Mesenteric fat pad (tissue), 1 donor: Measurements from ENCODE around the gene HMX2. TPM values are rescaled to one million over a fixed set of nuclear protein-coding genes. Genes with fewer than 3 reads are reported as not detected.

Source experiments
- DNase-seq: peaks from one replicate; pipeline ENCODE4 v3.0.0-alpha.2; 2020; ENCODE audit warnings: low spot score
- total RNA-seq: library from RNA; stranded (reverse); fragmentation: NEBNext Ultra II Directional; extraction: Animal tissue kit (Norgen Biotek cat#: 25700); gene quantifications from one replicate; pipeline ENCODE4 v1.2.1, GENCODE V29; 2021
- donor health status: DM: yes; HTN: yes; CAD: no.

Gene HMX2
- total RNA-seq, 1 donor from 2014 or later, result not detected

DNA sequence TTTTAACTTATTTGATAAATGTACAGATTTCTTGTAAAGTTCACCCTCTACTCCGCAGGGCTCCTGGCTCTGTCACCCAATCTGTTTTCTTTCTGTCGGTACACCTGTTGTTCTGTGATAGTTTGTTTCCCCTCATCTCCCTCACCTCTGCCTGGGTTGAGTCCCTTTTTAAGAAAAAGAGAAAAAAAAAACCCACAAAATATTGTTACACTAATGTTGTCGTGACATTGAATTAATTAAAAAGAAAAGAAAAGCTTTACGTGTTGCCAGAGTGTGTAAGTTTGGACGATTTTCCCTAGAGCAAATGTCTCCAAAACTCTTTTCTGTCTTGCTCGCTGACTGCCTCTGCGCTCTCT, 8.8 kb upstream of the HMX2 start:
- no peak for DNase-seq

DNA sequence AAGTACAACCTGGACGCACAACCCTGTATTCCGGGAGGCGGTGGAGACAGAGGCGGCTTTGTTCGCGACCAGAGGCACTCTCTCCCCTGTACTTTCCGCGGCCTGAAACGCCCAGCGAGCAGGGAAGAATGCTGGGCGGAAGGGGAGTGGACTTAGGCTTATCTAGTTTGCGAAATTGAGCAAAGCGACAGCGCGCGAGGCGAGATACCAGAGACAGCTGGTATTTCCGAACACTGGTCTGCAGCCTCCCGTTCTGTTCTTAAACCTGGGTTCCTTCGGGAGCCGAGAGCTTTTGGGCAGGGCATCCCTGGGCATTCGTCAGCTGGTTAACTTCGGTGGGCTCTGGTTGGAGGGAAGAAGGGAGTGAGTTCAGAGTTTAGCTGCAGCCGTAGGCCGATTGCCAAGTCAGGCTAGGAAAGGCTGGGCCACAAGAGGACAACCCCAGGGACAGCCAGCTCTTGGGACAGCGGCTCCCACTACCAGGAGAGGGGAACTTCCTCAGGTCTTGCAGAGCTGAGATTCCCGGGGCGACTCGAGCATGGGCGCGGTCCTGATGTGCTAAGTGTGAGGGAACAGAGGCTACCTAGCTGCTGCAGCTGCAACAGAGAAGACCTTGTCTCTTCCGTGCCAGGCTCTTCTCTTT, 8.3 kb upstream of the HMX2 start:
- DNase-seq, result no peak

DNA sequence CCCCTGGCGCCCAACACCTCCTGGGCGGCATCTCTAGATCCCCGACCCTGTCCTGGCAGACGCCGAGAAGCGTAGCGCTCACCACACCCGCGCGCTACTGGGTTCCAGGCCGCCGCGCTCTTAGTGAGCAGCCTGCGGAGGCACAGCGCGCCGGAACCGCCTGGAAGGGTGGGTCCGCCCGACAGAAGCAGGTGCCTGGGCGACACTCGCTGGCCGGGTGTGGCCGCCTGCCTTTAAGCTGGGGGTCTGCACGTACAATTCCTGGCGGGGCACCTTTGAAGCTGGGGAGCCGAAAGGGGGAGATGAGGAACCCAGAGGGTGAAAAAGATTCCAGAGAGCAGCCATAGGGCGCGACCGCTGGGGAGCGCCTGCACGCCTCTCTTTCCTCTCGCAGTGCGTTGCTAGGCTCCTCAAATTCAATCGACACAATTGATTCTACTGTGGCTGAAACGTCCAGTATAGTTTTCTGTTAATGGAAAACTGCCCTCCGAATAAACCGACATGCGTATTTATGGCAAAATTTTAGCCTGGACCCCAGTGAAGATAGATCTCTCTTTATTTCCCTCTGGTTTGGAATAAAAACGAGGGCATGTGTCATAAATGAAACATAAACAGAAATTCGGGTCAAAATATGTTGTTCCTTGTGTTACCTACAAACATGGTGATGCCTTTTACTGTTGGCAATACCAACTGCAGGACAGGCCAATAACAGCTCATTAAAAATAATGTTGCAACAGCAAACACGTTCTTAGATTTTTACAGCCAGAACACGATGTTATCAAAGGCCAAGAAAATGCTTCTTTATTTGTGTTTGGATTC, 7.6 kb upstream of the HMX2 start:
- DNase-seq, result no peak

DNA sequence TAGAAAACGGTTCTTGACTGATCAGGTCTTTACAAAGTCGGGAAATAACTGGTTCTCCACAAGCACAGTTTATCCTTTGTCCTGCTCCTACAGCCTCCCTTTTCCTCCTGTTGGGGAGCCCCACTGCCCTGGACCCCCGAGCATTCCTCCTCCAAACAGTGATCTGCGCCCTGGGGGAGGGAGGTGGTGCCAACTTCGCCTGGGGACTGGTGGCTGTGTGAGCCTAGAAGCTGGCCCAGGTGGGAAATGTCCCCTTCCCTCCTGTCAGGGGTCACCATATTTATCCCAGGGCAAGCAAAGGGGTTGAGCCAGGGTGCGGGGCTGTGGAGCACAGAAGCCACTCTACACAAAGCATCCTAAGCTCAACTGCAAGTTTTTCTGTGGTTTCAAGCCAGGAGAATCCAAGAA, 6.9 kb upstream of the HMX2 start:
- DNase-seq, result no peak

DNA sequence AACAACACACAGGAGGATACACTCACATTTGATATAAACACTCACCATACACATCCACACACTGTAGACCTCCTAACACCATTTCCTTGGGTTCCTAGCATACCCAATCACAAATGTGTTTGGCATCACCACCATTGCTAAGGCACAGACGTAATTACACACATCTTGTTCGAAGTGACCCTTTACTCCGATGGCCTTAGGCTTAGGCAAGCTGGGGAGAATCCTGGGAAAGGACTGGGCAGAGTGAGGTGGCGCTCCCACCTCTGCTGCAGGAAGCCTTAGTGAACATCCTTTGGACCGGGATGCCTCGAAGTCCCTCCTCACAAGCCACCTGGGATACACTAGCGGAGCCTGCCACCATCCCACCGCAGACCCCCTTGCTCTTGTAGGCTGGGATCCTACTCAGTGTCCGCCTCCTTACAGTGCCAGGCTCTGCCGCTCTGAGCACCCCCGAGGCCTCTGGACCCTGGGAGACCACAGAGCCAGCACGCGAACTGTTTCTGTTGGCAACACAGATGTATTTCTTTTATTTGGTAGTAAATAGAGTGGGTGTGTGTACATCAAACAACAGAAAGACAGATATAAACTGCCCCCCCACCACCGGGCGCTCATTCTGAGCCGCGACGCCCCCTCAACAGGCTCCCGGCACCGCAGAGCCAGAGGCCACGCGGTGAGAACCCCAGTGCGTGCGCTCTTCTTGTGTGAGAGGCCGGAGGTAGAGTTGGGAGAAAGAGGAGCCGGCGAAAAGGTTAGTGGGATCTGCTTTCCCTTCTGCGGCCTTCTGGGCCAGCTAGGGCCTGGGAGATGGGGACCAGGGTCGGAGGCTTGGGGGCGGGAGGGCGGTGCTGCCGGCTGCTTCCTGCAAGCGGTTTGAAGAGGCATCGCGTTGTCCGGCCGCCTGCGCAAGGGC, 5.9 kb upstream of the HMX2 start:
- no peak for DNase-seq

DNA sequence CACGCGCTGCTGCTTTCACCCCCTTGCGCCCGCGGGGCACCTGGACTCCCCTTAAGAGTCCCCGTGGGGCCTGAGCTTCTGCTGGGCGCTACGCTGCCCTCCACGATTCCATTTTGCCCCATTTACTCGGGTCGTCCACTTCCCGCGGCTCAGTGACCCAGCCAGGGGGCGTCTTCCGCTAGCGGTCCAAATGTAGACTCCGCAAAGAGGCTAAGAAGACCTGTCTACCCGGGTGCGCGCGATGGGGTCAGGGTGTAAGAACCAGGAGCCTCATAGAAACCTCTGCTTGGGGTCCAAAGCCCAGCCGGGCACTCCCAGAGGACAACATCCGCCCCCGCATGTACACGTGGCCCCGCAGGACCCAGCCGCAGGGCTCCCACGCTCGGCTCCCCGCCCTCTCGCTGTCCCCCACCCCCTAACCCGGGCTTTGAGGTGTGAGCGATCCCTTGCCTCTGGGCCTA, 5.2 kb upstream of the HMX2 start:
- DNase-seq, result no peak

DNA sequence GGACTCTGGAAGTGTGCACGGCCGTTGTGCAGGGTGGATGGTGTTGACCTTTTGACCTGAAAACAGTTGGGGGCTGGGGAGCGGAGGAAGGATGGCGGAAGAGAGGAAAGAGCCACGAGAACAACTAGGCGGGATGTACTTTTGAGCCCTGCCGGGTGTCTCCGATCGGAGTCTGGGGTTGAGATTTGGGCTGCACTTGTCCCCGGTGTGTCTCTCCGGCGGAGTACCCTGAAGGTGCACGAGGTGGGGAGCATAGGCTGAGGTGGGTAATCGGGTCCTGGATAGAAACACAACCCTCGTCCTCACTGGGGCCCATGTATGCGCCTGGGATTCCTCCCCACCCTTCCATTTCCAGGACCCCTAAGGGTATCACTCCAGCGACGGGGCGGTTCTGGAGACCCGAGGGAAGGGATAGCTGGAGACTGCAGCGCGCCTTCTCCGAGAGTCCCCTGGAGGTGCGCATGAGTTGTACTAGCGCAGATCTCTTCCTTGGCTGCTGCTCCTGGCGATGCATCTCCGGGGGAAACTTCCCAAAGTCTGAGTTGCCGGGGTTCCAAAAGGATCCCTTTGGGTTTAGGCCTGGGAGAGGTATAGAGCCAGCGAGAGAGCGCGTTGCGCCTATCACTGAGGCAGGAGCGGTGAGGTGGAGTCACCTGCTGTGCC, 4.6 kb upstream of the HMX2 start:
- no peak for DNase-seq

DNA sequence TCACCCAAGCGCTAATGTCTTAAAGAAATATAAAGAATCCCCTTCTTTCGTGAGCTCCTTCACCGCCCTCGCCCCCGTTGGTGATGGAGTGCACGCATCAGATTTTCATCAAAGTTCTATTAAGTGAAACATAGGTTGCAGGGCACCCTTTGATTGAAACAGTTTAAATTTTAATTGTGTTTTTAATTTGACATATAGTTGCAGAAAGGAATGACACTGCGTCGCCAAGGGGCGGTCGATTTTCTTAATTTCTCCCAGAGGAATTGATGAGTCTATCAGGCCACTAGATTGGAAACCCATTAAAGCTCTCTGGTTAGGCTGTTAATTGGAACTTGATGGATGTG, 4.1 kb upstream of the HMX2 start:
- no peak for DNase-seq

DNA sequence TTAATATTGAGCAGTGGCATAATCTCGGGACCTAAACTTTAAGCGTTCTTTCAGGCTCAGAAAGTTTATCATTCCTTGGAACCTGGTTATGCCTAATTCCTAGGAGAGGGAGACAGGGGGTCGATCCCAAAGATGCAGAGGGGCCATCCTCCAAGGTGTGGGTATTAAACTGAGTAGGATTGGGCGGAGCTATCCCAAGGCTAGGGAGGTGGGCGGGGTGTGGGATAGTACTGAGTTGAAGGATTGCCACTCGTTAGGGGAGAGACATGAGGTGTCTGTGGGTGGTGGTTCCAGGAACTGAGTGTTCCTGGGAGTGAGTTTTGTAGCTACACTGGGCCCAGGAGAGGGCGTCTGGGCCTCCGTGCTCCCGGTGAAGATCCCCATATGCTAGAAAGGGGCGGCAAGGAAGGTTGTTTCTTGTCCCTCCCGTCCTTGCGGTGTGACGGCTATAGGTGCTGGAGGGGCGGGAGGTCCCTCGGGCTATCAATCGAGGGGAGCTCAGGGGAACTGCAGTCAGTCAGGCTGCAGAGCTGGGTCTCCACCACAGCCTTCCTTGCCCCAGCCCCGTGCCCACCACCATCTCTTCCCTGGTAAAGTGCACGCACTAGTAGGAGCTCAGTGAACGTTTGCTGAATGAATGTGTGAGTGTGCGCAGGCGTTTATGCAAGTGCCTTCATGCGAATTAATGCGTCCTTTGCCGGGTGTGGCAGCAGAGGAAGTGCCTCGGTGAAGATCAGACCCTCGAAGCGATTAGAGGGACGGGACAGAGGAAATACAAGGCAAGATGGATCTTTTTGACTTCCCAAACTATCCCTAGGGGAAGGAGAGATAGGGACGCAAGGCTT, 3.0 kb upstream of the HMX2 start:
- no peak for DNase-seq

DNA sequence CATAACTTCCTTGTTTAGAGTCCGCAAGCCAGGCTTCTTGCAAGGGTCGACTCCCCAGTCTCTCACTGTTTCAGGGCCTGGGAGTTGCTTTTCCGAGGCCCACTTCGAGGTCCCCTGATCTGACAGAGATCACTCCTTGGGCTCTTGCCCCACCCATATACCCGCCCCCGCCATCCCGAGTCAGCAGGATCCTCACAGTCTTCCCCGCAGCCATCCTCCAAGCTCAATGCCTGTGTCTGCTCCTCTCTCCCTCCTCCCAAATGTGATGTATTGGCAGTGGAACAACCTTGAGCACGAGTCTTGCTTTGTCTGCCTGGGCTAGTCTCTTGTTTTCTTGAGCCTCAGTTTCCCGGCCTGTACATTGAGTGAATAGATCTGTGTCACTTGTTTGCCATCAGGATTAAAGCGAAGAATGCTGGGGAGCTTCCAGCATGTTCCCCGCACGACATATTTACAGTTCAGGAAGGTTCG, 2.4 kb upstream of the HMX2 start:
- DNase-seq, result no peak

DNA sequence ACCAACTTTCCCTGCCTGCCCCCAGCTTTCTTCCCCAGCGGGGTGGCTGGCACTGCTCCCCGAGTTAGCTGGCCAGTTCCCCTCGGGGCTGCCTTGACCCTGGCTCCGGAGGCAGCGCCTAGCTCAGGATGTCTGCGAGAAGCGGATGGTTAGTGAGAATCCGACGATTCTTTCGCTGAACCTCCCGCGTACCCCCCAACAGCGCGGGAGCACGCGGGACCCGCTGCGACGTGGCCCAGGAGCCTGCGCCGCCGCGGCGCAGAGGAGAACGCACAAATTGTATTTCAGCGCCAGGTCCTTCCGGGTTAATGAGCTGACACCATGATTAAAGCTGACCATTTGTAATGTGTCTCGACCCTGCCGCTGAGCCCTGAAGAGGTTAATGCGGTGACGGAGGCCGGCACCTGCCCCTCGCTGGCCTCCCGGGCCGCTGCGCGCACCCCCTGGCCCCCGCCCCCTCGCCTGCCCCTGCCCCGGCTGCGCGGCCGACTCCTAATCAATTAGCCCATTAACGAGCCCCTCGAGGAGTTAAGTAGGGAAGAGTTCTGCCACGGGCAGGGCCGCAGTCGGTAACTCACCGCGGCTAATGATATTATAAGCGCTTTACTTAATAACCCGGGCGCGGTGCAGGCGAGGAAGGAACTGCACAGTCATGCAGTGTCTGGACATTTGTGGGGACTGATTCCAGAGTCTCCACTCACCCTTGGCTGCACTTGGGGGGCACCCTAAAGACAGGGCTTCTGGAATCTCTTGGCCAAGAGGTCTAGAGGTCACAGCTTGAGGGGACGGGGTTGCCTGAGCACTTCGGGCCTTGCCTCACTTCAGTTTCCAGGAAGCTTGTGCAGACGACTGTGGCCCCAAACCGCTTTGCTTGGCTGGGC, 1.7 kb upstream of the HMX2 start:
- no peak for DNase-seq

DNA sequence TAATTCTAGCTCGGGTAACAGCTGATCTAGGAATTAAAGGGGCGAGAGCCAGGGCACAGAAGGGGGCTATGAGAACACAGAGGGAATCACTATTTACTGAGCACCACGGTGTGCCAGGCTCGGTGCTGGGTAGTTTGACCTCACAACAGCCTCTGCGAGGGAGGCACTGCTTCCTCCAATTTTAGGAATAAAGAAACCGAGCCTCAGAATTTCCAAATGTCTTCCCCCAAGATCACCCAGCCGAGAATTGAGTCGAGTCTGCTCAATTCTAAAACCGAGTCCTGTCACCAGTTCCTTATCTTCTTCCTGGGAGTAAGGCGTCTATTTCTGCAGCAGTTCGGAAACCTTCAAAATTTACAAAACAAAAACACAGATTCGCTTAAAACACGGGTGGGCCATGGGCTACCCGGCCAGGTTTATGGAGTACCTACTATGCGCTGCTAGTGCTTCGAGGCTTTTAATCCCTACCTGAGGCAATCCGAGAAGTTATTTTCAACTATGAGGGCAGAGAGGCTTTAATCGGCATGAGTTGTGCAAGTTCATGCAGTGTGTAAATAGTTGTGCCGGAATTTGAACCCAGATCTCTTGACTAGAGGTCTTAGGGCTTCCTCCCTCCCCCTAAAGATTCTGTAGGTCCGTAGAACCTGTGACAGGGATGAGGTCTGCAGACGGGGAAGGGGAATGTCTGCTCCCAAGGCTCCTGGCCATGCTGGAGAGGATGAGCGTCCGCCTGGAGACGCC, 872 bp upstream of the HMX2 start:
- no peak for DNase-seq

DNA sequence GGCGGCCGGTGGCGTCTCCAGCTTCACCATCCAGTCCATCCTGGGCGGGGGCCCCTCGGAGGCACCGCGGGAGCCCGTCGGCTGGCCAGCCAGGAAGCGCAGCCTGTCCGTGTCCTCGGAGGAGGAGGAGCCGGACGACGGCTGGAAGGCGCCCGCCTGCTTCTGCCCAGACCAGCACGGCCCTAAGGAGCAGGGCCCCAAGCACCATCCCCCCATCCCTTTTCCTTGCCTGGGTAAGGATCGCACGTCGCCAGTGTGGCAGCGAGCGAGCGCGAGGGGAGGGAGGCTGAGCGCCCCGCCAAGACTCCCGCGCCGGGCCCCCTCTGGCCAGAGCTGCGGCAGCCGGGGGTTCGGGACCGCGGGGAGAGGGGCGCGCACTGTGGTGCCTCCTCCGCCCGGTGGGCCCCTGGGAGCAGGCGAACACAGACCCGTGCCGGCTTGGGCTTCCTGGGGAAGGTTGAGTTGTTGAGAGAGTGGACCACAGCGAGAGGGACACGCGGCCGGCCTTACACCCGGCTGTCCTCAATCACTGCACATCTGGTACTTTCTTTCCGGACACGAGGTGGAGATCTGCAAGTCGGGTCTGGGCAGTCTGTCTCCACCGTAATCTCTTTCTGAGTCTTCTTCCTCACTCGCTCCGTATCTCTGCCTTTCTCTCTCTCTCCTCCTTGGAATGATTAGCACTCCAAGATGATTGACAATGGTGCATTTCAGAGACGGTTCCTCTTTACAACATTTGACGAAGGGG, 652 bp downstream of the HMX2 start:
- no peak for DNase-seq

DNA sequence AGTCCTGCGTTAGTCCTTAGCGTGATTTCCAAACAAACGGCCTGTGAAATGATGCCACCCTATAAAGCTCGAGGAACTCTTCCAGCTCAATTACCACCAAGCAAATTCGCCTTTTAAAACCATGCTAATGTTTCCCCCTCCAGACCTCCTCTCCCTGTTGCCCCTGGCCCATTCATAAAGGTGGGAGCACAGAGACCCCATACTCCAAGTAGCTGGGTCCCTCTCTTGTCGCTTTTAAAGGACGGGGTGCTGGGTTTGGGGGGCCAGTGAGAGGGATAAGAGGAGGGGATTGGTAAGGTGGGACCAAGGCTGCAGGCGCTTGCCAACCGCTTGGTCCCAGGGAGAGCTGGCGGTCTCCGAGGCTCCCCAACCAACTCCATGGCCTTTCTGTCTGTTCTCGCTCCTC, 1.2 kb downstream of the HMX2 start:
- DNase-seq, result no peak

DNA sequence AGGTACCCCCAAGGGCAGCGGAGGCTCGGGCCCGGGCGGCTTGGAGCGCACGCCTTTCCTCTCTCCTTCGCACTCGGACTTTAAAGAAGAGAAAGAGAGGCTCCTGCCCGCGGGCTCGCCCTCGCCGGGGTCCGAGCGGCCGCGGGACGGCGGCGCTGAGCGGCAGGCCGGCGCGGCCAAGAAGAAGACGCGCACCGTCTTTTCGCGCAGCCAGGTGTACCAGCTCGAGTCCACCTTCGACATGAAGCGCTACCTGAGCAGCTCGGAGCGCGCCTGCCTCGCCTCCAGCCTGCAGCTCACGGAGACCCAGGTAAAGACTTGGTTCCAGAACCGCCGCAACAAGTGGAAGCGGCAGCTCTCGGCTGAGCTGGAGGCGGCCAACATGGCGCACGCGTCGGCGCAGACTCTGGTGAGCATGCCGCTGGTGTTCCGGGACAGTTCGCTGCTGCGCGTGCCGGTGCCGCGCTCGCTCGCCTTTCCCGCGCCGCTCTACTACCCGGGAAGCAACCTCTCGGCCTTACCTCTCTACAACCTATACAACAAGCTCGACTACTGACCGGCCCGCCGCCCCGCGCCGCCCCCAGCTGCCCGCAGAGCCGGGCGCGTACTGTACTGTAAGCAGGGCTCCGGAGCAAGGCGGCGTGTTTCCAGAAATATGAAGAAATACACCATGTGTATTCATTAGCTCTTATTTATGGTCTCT, 1.8 kb downstream of the HMX2 start:
- DNase-seq, result no peak

DNA sequence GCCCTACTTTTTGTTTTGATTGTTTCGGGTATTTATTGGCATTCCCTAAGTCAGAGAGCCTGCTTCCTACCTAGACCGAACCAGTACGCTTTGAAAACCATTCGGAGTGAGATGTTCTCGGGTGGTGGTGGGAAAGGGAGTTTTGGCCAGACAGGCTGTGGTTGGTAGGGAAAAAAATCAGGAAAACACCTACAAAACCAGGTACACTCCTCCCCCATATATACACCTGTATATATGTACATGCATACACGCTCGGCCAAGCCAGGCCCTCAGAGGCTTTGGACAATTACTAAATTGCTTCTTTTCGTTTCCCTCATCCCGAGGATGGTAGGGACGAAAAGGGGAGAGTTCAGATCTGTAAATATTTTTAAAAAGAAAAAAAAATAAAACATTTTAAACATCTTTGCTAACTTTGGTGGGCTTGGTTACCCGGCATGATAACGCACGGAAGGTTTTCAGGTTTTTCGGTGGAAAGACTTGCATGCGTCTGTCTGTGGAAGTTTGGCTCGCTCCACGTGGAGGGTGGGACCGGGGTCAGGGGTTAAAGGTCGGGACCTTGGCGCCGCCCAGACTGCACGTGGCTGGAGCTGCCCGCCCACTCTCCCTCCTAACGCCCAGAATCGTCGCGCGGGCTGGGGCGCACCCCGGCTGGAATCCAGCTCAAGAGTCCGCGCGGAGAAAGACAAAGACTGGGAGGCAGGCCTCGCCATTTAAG, 2.5 kb downstream of the HMX2 start:
- no peak for DNase-seq
